Measurements from ENCODE around the gene MT1B. TPM values are rescaled to one million over a fixed set of nuclear protein-coding genes. Genes with fewer than 3 reads are reported as not detected.

The MT1B gene
- total and polyA plus RNA-seq, 2 of the 4 experiments (the other 2 are of a cell fraction) = not detected

- no peak overlapping the region for H4K5ac ChIP-seq (ENCODE audit: low read depth, low read length)
- H2AK9ac ChIP-seq (replicated peaks; ENCODE audit: low read depth, low read length, poor library complexity) = no peak overlapping the region
- no peaks in the 10 kb centered on the region for H3K9me3 ChIP-seq (ENCODE audit: control insufficient read depth, insufficient read depth, low read length)
- dilution Hi-C loops (cut with HindIII; ENCODE audit: low sequenced_read_pairs, unreplicated experiment) (no loop called here), intact Hi-C loops (cut with micrococcal nuclease) (no loop called here), in situ Hi-C loops (cut with MboI; ENCODE audit: low sequenced_read_pairs) (no loop called here)
- no TSS peak for BruUV-seq (replicated peaks)
- H3K9me1 ChIP-seq (ENCODE audit: insufficient read depth, low read length) = no peaks in the 10 kb centered on the region
- POLR2A ChIA-PET (ENCODE audit: unreplicated experiment) = no interaction called here
- H3K9ac ChIP-seq (ENCODE audit: low read depth, low read length) = no peak overlapping the region
- H2BK20ac ChIP-seq (ENCODE audit: low read depth, low read length) = no peak overlapping the region
- no peak overlapping the region for H2BK5ac ChIP-seq (ENCODE audit: low read depth, low read length, poor library complexity, severe bottlenecking)
- no peak for DNase-seq
- no peak overlapping the region for H4K91ac ChIP-seq (ENCODE audit: insufficient read depth, low read depth, low read length)
- no peak overlapping the region for H3K27ac ChIP-seq (ENCODE audit: insufficient read depth, low read length)
- peaks cover 3% of the 10 kb centered on the region in 2 experiments; a peak in 1 of 4 replicates for H3K79me1 ChIP-seq (ENCODE audit: low read depth in 1 of 2, low read length in 2 of 2)
- no peak overlapping the region for H2BK15ac ChIP-seq (ENCODE audit: low read depth, low read length)
- CTCF ChIA-PET = no interaction called here
- H3K18ac ChIP-seq (ENCODE audit: low read depth, low read length) = no peak overlapping the region
- peaks cover 7% of the 10 kb centered on the region; the same call in 1 of the 2 replicates for H3K4me1 ChIP-seq (ENCODE audit: control insufficient read depth, insufficient read depth, low read length)
- H4K8ac ChIP-seq (ENCODE audit: low read depth in 2 of 2, low read length in 2 of 2) = no peak overlapping the region
- peaks cover 24% of the 10 kb centered on the region for H3K27me3 ChIP-seq (ENCODE audit: control insufficient read depth, insufficient read depth, low read length)
- H3K36me3 ChIP-seq (ENCODE audit: control insufficient read depth, insufficient read depth, low read length) = no peaks in the 10 kb centered on the region
- no peak overlapping the region for H3K23ac ChIP-seq (ENCODE audit: low read depth, low read length)
- no peak overlapping the region for H3K4me2 ChIP-seq (ENCODE audit: low read depth, low read length)
- no peak for TF ChIP-seq RFX5 (IDR thresholded peaks at IDR 0.05; ENCODE audit: low read depth, low read length)
- TF ChIP-seq CHD1 (IDR thresholded peaks at IDR 0.05; ENCODE audit: low read depth, low read length) = no peak
- TF ChIP-seq BHLHE40 (IDR thresholded peaks at IDR 0.05; ENCODE audit: low read depth, low read length) = no peak
- no peak for TF ChIP-seq MAZ (IDR thresholded peaks at IDR 0.05; ENCODE audit: borderline replicate concordance, low read depth, low read length)
- no peak for TF ChIP-seq USF2 (IDR thresholded peaks at IDR 0.05; ENCODE audit: low read depth, low read length)
- TF ChIP-seq SMC3 (IDR thresholded peaks at IDR 0.05; ENCODE audit: low read depth, low read length) = no peak
- TF ChIP-seq FOS (IDR thresholded peaks at IDR 0.05; ENCODE audit: low read depth, low read length) = no peak
- TF ChIP-seq MAFK (IDR thresholded peaks at IDR 0.05; ENCODE audit: low read depth, low read length) = no peak
- TF ChIP-seq CEBPB (IDR thresholded peaks at IDR 0.05; ENCODE audit: low read depth, low read length) = no peak
- no peak for TF ChIP-seq ELK1 (IDR thresholded peaks at IDR 0.05; ENCODE audit: borderline replicate concordance, low read depth, low read length)
- no peak for TF ChIP-seq RAD21 (IDR thresholded peaks at IDR 0.05; ENCODE audit: low read length)
- TF ChIP-seq MXI1 (IDR thresholded peaks at IDR 0.05; ENCODE audit: borderline replicate concordance, low read depth, low read length) = no peak
- TF ChIP-seq NFE2L2 (IDR thresholded peaks at IDR 0.05; ENCODE audit: low read depth, low read length) = no peak
- no peak for TF ChIP-seq CTCF (conservative IDR thresholded peaks at IDR 0.05; ENCODE audit: low read depth, low read length)
- TF ChIP-seq RCOR1 (IDR thresholded peaks at IDR 0.05; ENCODE audit: insufficient replicate concordance, low read length) = no peak
- no peak overlapping the region for H3K56ac ChIP-seq (ENCODE audit: extremely low read depth, insufficient read depth, low read length)
- H3K14ac ChIP-seq (replicated peaks; ENCODE audit: low read depth, low read length) = no peak overlapping the region
- H3K4me3 ChIP-seq (ENCODE audit: insufficient read depth, low read depth, low read length) = no peak overlapping the region
- no peak overlapping the region for H2AFZ ChIP-seq (replicated peaks; ENCODE audit: low read length, poor library complexity)
- H2BK120ac ChIP-seq (ENCODE audit: low read depth, low read length) = no peak overlapping the region
- no peaks in the 10 kb centered on the region for H4K20me1 ChIP-seq (ENCODE audit: insufficient read depth, low read length)
- H2AK5ac ChIP-seq (ENCODE audit: low read depth, low read length) = no peak overlapping the region
- H3K4ac ChIP-seq (ENCODE audit: low read depth, low read length) = no peak overlapping the region
- no CpG with 5 or more reads among the region's 3 CpGs for WGBS, 2 experiments (ENCODE audit: extremely low coverage in 2 of 2, insufficient read length in 1 of 2)
- no peak for ATAC-seq (ENCODE audit: low read depth)
Observed at GRCh38 chr16:56679078-56679730, 27.5 kb downstream of the MT1B start.

All from IMR-90 (cell line).